Posterior vena cava (tissue), 2 donors: ENCODE measurements around the gene NHLRC4. TPM values are rescaled to one million over a fixed set of nuclear protein-coding genes. Genes with fewer than 3 reads are reported as not detected.
"Not testable (repeated sequence)": the region's sequence is repeated elsewhere in the genome, so short reads cannot be mapped to it uniquely, and the experiment has no call there.

Source experiments
- DNase-seq: peaks from one replicate; pipeline ENCODE4 v3.0.0-alpha.2; 2020; ENCODE audit warnings: low spot score
- intact Hi-C, 2 donors: fragments of 100-400 bp; cut with DNase I; formaldehyde crosslinking; loops; one replicate each; pipeline versions ENCODE4 v1.14.1 to v1.14.2; 2022 to 2023
- total RNA-seq, 2 donors: library from RNA; stranded (reverse); fragmentation: NEBNext Ultra II Directional; extraction: Animal tissue kit (Norgen Biotek cat#: 25700); gene quantifications; one replicate each; pipeline ENCODE4 v1.2.1, GENCODE V29; 2021
- donor health status: DM: yes; HTN: yes; CAD: no.
- donor health status: DM: yes; HTN: yes; CAD: no.

The NHLRC4 gene
- total RNA-seq, 2 donors from 2014 or later, result 0.38 to 0.65 TPM

GRCh38 chr16:590188-590814, 23.5 kb downstream of the NHLRC4 start:
- no peak for DNase-seq
- intact Hi-C loops, result loop anchor here in 1 of 2 donors (2.0 to 5.0 kb wide), 2 partner anchors 42 to 62 kb away; partner anchors contain the start of gene WFIKKN1

GRCh38 chr16:590815-591200, 24.0 kb downstream of the NHLRC4 start:
- intact Hi-C loops, result loop anchor here in 1 of 2 donors (2.0 to 5.0 kb wide), 2 partner anchors 41 to 62 kb away; partner anchors contain the start of gene WFIKKN1
- no peak for DNase-seq

- intact Hi-C loops, result loop anchor here in 1 of 2 donors (2.0 to 5.0 kb wide), 2 partner anchors 41 to 62 kb away; partner anchors contain the start of gene WFIKKN1
- DNase-seq, result no peak
Measured at GRCh38 chr16:591231-591630, 24.4 kb downstream of the NHLRC4 start.

GRCh38 chr16:591892-592517, 25.2 kb downstream of the NHLRC4 start:
- DNase-seq, result no peak
- intact Hi-C loops, result loop anchor here in 1 of 2 donors (2.0 to 5.0 kb wide), 2 partner anchors 40 to 61 kb away; partner anchors contain the start of gene WFIKKN1

GRCh38 chr16:592518-593306, 25.9 kb downstream of the NHLRC4 start:
- no peak for DNase-seq
- intact Hi-C loops, result loop anchor here in 1 of 2 donors (5.0 kb wide), 1 partner anchor 40 kb away; the partner anchor contains the start of gene WFIKKN1

- intact Hi-C loops, result loop anchor here in 1 of 2 donors (5.0 kb wide), 1 partner anchor 39 kb away; the partner anchor contains the start of gene WFIKKN1
- no peak for DNase-seq
Measured at GRCh38 chr16:593406-593805, 26.6 kb downstream of the NHLRC4 start.

- no peak for DNase-seq
- intact Hi-C loops, result loop anchor here in 1 of 2 donors (5.0 kb wide), 1 partner anchor 38 kb away; the partner anchor contains the start of gene WFIKKN1
Measured at GRCh38 chr16:593807-594206, 27.0 kb downstream of the NHLRC4 start.

GRCh38 chr16:595094-595528, 28.3 kb downstream of the NHLRC4 start:
- DNase-seq, result no peak
- intact Hi-C loops, result no loop called here

GRCh38 chr16:595942-596735, 29.3 kb downstream of the NHLRC4 start:
- intact Hi-C loops, result no loop called here
- DNase-seq, result no peak

- intact Hi-C loops, result no loop called here
- no peak for DNase-seq
Measured at GRCh38 chr16:596736-597060, 29.9 kb downstream of the NHLRC4 start.

- DNase-seq, intact Hi-C loops: not testable (repeated sequence)
Measured at GRCh38 chr16:597655-598054, 30.9 kb downstream of the NHLRC4 start.

GRCh38 chr16:598823-599739, 32.3 kb downstream of the NHLRC4 start:
- intact Hi-C loops, result no loop called here
- DNase-seq, result no peak

- DNase-seq, result no peak
- intact Hi-C loops, result no loop called here
Measured at GRCh38 chr16:600781-601180, 34.0 kb downstream of the NHLRC4 start.

GRCh38 chr16:603933-604332, 37.1 kb downstream of the NHLRC4 start:
- no peak for DNase-seq
- intact Hi-C loops, result loop anchor here in 1 of 2 donors (2.0 kb wide), 1 partner anchor 21 kb away; no protein-coding TSS in a partner anchor

GRCh38 chr16:606656-607307, 40.0 kb downstream of the NHLRC4 start:
- intact Hi-C loops, result no loop called here
- DNase-seq, result no peak

GRCh38 chr16:608019-608418, 41.2 kb downstream of the NHLRC4 start:
- intact Hi-C loops, result no loop called here
- DNase-seq, result no peak

- DNase-seq, result no peak
- intact Hi-C loops, result no loop called here
Measured at GRCh38 chr16:609316-609715, 42.5 kb downstream of the NHLRC4 start.

GRCh38 chr16:609984-610383, 43.2 kb downstream of the NHLRC4 start:
- intact Hi-C loops, result no loop called here
- DNase-seq, result no peak
